Left ventricle myocardium inferior (tissue), 1 donor: Measurements from ENCODE around the gene ADGRA1. TPM values are rescaled to one million over a fixed set of nuclear protein-coding genes. Genes with fewer than 3 reads are reported as not detected.

Experiments
- DNase-seq: peaks from one replicate; pipeline ENCODE4 v3.0.0-alpha.2; 2020
- H3K27ac ChIP-seq: fragments of 200-600 bp; replicated peaks from 2 replicates; pipeline ENCODE4 v1.8.0; 2021
- H3K27me3 ChIP-seq: fragments of 200-600 bp; 2 replicates; pipeline ENCODE4 v1.8.0; 2021; ENCODE audit warnings: low read depth
- H3K36me3 ChIP-seq: fragments of 200-600 bp; 2 replicates; pipeline ENCODE4 v1.8.0; 2021
- H3K4me1 ChIP-seq: fragments of 200-600 bp; 2 replicates; pipeline ENCODE4 v1.8.0; 2021
- H3K4me3 ChIP-seq: fragments of 200-600 bp; 2 replicates; pipeline ENCODE4 v1.8.0; 2021; ENCODE audit warnings: mild to moderate bottlenecking, moderate library complexity
- H3K9me3 ChIP-seq: fragments of 200-600 bp; replicated peaks from 2 replicates; pipeline ENCODE4 v1.8.0; 2021
- CTCF ChIP-seq: fragments of 200-600 bp; IDR thresholded peaks from 2 replicates; pipeline ENCODE4 v1.8.0; 2021; ENCODE audit warnings: antibody characterized with exemption, mild to moderate bottlenecking, borderline replicate concordance
- intact Hi-C: fragments of 100-400 bp; cut with micrococcal nuclease; formaldehyde crosslinking; loops from one replicate; pipeline ENCODE4 v1.11.0; 2022
- total RNA-seq: library from RNA; stranded (reverse); fragmentation: NEBNext Ultra II Directional; extraction: Animal tissue kit (Norgen Biotek cat#: 25700); gene quantifications from one replicate; pipeline ENCODE4 v1.2.1, GENCODE V29; 2021
- donor health status: DM: no; HTN: yes; CAD: no; lungs with severe emphysema.

ADGRA1 gene
- total RNA-seq, 1 donor from 2014 or later, result not detected

DNA sequence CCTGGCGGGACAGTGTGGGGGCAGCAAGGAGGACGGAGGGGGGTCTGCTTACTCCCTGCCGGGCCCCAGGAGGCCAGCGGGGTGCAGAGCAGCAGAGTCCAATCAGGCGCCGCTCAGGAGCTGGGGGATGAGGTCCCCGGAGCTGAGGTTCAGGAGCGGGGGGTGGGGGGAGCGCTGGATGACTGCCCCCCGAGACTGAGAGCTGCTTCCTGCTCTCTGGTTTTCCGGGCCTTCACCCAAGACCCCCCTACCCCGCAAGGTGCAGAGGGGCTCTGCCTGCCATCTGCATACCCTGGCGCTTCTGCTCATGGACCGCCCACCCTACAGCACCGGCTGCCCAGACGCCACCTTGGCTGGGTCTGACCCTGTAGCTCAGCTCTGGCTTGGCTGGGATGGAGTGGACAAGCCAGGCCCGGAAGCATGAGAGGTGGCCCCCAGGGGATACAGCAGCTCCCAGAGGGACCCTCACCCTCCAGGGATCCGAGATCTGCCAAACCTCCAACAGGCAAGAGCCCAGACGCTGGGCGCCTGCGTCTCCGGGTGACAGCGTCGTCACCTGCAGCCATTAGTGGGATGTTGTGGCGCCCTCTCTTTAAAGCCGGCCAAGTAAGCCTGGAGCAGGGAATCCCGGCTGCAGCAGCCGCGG, 73.2 kb downstream of the ADGRA1 start:
- TF ChIP-seq CTCF, result no peak
- DNase-seq, result no peak
- peaks cover 15% of the 10 kb centered on the region for H3K4me1 ChIP-seq
- H3K4me3 ChIP-seq, result peak overlapping the region; percentile 63
- peaks cover 84% of the 10 kb centered on the region for H3K27me3 ChIP-seq
- H3K36me3 ChIP-seq, result no peaks in the 10 kb centered on the region
- intact Hi-C loops, result no loop called here
- no peak overlapping the region for H3K27ac ChIP-seq
- H3K9me3 ChIP-seq, result no peaks in the 10 kb centered on the region

GRCh38 chr10:133161486-133162109, 73.9 kb downstream of the ADGRA1 start:
- no peak for TF ChIP-seq CTCF
- Histone ChIP-seq H3K27me3 (peaks cover 91% of the 10 kb centered on the region), H3K4me1 (peaks cover 15% of the 10 kb centered on the region), H3K36me3 (no peaks in the 10 kb centered on the region), H3K27ac (no peak overlapping the region), H3K4me3 (peak overlapping the region; percentile 63), H3K9me3 (no peaks in the 10 kb centered on the region)
- DNase-seq, result no peak
- intact Hi-C loops, result no loop called here

DNA sequence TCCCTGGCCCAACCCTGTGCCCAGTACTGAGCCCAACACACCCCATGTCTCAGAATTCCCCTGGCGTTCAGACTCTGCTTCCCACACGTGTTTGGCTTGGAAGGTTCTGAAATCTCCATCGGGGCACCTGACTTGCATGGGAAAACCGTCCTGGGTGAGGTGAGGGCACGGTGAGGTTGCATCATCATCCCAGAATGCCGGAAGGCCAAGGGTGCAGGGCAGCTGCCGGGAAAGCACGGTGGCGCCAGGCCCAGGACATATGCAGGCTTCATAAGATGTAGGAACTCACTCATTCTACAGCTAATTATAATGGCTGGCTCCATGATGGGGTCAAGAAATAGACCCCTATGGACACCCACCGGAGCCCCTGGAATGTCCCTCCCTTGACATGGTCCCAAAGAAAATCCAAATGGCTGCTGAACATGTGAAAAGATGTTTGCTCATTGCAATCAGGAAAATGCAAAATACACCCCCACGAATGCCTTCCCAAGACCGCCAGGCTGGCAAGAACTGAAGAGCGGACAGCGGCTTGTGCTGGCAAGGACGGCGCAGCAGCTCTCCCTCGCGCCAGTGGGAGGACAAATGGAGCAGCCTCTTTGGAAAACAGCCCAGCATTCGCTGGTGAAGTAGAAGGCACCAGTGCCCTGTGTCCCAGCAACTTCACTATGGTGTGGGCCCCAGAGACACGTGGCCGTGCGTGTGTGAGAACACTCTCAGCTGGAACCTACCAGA, 74.6 kb downstream of the ADGRA1 start:
- H3K27ac ChIP-seq, result no peak overlapping the region
- intact Hi-C loops, result no loop called here
- H3K27me3 ChIP-seq, result peaks cover 96% of the 10 kb centered on the region
- DNase-seq, result no peak
- no peak overlapping the region for H3K4me3 ChIP-seq
- no peak for TF ChIP-seq CTCF
- no peaks in the 10 kb centered on the region for H3K9me3 ChIP-seq
- H3K4me1 ChIP-seq, result peaks cover 15% of the 10 kb centered on the region
- H3K36me3 ChIP-seq, result no peaks in the 10 kb centered on the region

- Histone ChIP-seq H3K9me3 (no peaks in the 10 kb centered on the region), H3K4me3 (no peak overlapping the region), H3K4me1 (peaks cover 15% of the 10 kb centered on the region), H3K27me3 (peaks cover 97% of the 10 kb centered on the region), H3K36me3 (no peaks in the 10 kb centered on the region), H3K27ac (no peak overlapping the region)
- no peak for TF ChIP-seq CTCF
- intact Hi-C loops, result no loop called here
- DNase-seq, result no peak
Observed at GRCh38 chr10:133162910-133163856, 75.5 kb downstream of the ADGRA1 start.
